ENCODE data around the gene AWAT1.
"Not testable (repeated sequence)": the region's sequence is repeated elsewhere in the genome, so short reads cannot be mapped to it uniquely, and the experiment has no call there.

Gene AWAT1

GRCh38 chrX:70226687-70227086, 7.8 kb upstream of the AWAT1 start:
- DNase-seq (ENCODE audit: low read depth, low spot score), result no peak
- H3K4me3 ChIP-seq, result no peak overlapping the region

GRCh38 chrX:70231666-70232065, 2.8 kb upstream of the AWAT1 start:
- H3K27ac ChIP-seq, result no peak overlapping the region
- no peak for TF ChIP-seq FOXP2 (optimal IDR thresholded peaks at IDR 0.05; ENCODE audit: control extremely low read depth, extremely low read length, insufficient read depth)
- TF ChIP-seq EZH2 (IDR thresholded peaks at IDR 0.05), result no peak
- no peak for TF ChIP-seq POLR2AphosphoS5 (IDR thresholded peaks at IDR 0.05; ENCODE audit: borderline replicate concordance, low read depth, low read length)
- H3K9ac ChIP-seq (ENCODE audit: insufficient read length), result no peak overlapping the region
- no peak overlapping the region for H3K4me3 ChIP-seq
- no peak for DNase-seq (ENCODE audit: low read depth, low spot score)
- no peaks in the 10 kb centered on the region for H3K9me3 ChIP-seq (ENCODE audit: low read depth, low read length)
- H3K36me3 ChIP-seq (ENCODE audit: insufficient read depth, low read length), result no peaks in the 10 kb centered on the region

More at GRCh38 chrX:70226687-70227086, 7.8 kb upstream of the AWAT1 start:
- Histone ChIP-seq H3K36me3 (ENCODE audit: insufficient read depth, low read length) (no peaks in the 10 kb centered on the region), H3K27ac (no peak overlapping the region), H3K9ac (ENCODE audit: insufficient read length) (no peak overlapping the region), H3K9me3 (ENCODE audit: low read depth, low read length) (no peaks in the 10 kb centered on the region)
- TF ChIP-seq FOXP2 (optimal IDR thresholded peaks at IDR 0.05; ENCODE audit: control extremely low read depth, extremely low read length, insufficient read depth), result no peak
- no peak for TF ChIP-seq POLR2AphosphoS5 (IDR thresholded peaks at IDR 0.05; ENCODE audit: borderline replicate concordance, low read depth, low read length)
- no peak for TF ChIP-seq EZH2 (IDR thresholded peaks at IDR 0.05)

GRCh38 chrX:70240751-70241150, 6.3 kb downstream of the AWAT1 start:
- Histone ChIP-seq H3K27ac (no peak overlapping the region), H3K9ac (ENCODE audit: insufficient read length) (no peak overlapping the region), H3K4me3 (no peak overlapping the region), H3K36me3 (ENCODE audit: insufficient read depth, low read length) (no peaks in the 10 kb centered on the region), H3K9me3 (ENCODE audit: low read depth, low read length) (no peaks in the 10 kb centered on the region)
- no peak for TF ChIP-seq EZH2 (IDR thresholded peaks at IDR 0.05)
- TF ChIP-seq POLR2AphosphoS5 (IDR thresholded peaks at IDR 0.05; ENCODE audit: borderline replicate concordance, low read depth, low read length), result no peak
- no peak for TF ChIP-seq FOXP2 (optimal IDR thresholded peaks at IDR 0.05; ENCODE audit: control extremely low read depth, extremely low read length, insufficient read depth)
- no peak for DNase-seq (ENCODE audit: low read depth, low spot score)

GRCh38 chrX:70241501-70241900, 7.0 kb downstream of the AWAT1 start:
- TF ChIP-seq FOXP2 (optimal IDR thresholded peaks at IDR 0.05; ENCODE audit: control extremely low read depth, extremely low read length, insufficient read depth) (no peak), EZH2 (IDR thresholded peaks at IDR 0.05) (no peak), POLR2AphosphoS5 (IDR thresholded peaks at IDR 0.05; ENCODE audit: borderline replicate concordance, low read depth, low read length) (no peak)
- DNase-seq (ENCODE audit: low read depth, low spot score), result no peak
- Histone ChIP-seq H3K36me3 (ENCODE audit: insufficient read depth, low read length) (no peaks in the 10 kb centered on the region), H3K9me3 (ENCODE audit: low read depth, low read length) (no peaks in the 10 kb centered on the region), H3K9ac (ENCODE audit: insufficient read length) (no peak overlapping the region), H3K4me3 (no peak overlapping the region), H3K27ac (no peak overlapping the region)

GRCh38 chrX:70243601-70244000, 9.1 kb downstream of the AWAT1 start:
- not testable (repeated sequence) for DNase-seq (ENCODE audit: low read depth, low spot score); H3K9me3 ChIP-seq (ENCODE audit: low read depth, low read length); H3K36me3 ChIP-seq (ENCODE audit: insufficient read depth, low read length); H3K4me3 ChIP-seq; H3K27ac ChIP-seq; H3K9ac ChIP-seq (ENCODE audit: insufficient read length)

DNA sequence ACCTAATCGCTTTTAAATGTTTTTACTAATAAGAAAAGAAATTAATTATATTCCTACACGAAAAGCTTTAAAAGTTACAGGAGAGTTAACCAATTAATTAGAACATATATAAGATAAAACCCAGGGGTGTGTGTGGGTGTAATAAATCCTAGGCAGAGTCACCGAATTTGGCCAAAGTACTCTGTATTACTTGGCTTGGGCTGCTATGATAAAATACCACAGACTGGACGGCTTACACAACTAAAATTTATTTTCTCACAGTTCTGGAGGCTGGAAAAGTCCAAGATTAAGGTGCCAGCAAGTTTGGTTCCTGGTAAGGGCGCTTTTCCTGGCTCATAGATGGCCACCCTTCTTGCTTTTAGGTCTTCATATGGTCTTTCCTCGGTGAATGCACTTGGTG, 10.4 kb downstream of the AWAT1 start:
- H3K36me3 ChIP-seq (ENCODE audit: insufficient read depth, low read length), result no peaks in the 10 kb centered on the region
- no peak for DNase-seq (ENCODE audit: low read depth, low spot score)
- no peak overlapping the region for H3K4me3 ChIP-seq
- H3K27ac ChIP-seq, result no peak overlapping the region
- H3K9ac ChIP-seq (ENCODE audit: insufficient read length), result no peak overlapping the region
- TF ChIP-seq POLR2AphosphoS5 (IDR thresholded peaks at IDR 0.05; ENCODE audit: borderline replicate concordance, low read depth, low read length) (no peak), FOXP2 (optimal IDR thresholded peaks at IDR 0.05; ENCODE audit: control extremely low read depth, extremely low read length, insufficient read depth) (no peak), EZH2 (IDR thresholded peaks at IDR 0.05) (no peak)
- H3K9me3 ChIP-seq (ENCODE audit: low read depth, low read length), result no peaks in the 10 kb centered on the region

DNA sequence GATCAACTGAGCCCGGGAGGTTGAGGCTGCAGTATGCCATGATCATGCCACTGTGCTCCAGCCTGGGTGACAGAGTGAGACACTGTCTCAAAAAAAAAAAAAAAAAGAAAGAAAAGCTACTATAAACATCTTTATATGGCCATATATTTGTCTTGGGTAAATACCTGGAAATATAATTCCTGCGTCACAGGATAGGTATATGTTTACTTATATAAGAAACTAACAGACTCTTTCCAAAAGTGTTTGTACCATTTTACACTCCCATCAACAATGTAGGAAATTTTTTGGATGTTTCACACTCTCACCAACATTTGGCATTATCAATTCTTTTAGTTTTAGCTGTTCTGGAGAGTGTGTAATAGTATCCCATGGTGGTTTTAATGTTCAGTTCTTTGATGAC, 12.8 kb downstream of the AWAT1 start:
- no peak overlapping the region for H3K9ac ChIP-seq (ENCODE audit: insufficient read length)

DNA sequence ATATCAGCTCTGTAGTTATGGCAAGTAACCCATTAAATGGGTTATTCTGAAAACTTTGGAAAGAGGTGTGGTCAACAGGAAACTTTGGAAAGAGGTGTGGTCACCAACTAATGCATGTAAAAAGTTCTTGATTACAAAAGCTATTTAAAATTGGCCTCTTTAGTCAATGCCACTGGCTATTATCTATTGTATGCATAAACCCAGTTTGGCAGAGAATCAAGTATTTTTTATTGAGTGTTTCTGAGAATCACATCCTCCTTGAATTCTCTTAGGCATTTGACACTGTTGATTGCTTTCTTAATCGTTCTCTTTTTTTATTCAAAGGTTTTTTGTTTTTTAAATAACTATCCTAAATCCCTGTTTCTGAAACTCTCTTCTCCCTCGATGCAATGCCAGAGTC, 18.0 kb downstream of the AWAT1 start:
- TF ChIP-seq FOXP2 (optimal IDR thresholded peaks at IDR 0.05; ENCODE audit: control extremely low read depth, extremely low read length, insufficient read depth) (no peak), POLR2AphosphoS5 (IDR thresholded peaks at IDR 0.05; ENCODE audit: borderline replicate concordance, low read depth, low read length) (no peak), EZH2 (IDR thresholded peaks at IDR 0.05) (no peak)
- H3K36me3 ChIP-seq (ENCODE audit: insufficient read depth, low read length), result no peaks in the 10 kb centered on the region
- H3K9me3 ChIP-seq (ENCODE audit: low read depth, low read length), result no peaks in the 10 kb centered on the region
- H3K9ac ChIP-seq (ENCODE audit: insufficient read length), result no peak overlapping the region
- no peak overlapping the region for H3K4me3 ChIP-seq
- DNase-seq (ENCODE audit: low read depth, low spot score), result no peak
- H3K27ac ChIP-seq, result no peak overlapping the region

More for the DNA sequence above, 12.8 kb downstream of the AWAT1 start:
- no peak overlapping the region for H3K4me3 ChIP-seq
- H3K36me3 ChIP-seq (ENCODE audit: insufficient read depth, low read length), result no peaks in the 10 kb centered on the region
- no peak overlapping the region for H3K27ac ChIP-seq
- TF ChIP-seq POLR2AphosphoS5 (IDR thresholded peaks at IDR 0.05; ENCODE audit: borderline replicate concordance, low read depth, low read length) (no peak), FOXP2 (optimal IDR thresholded peaks at IDR 0.05; ENCODE audit: control extremely low read depth, extremely low read length, insufficient read depth) (no peak), EZH2 (IDR thresholded peaks at IDR 0.05) (no peak)
- no peaks in the 10 kb centered on the region for H3K9me3 ChIP-seq (ENCODE audit: low read depth, low read length)
- no peak for DNase-seq (ENCODE audit: low read depth, low spot score)

GRCh38 chrX:70253377-70254062, 19.1 kb downstream of the AWAT1 start:
- DNase-seq (ENCODE audit: low read depth, low spot score), result no peak

More at GRCh38 chrX:70253377-70254062, 19.1 kb downstream of the AWAT1 start:
- no peaks in the 10 kb centered on the region for H3K36me3 ChIP-seq (ENCODE audit: insufficient read depth, low read length)
- no peak overlapping the region for H3K9ac ChIP-seq (ENCODE audit: insufficient read length)
- no peak overlapping the region for H3K4me3 ChIP-seq
- TF ChIP-seq FOXP2 (optimal IDR thresholded peaks at IDR 0.05; ENCODE audit: control extremely low read depth, extremely low read length, insufficient read depth) (no peak), POLR2AphosphoS5 (IDR thresholded peaks at IDR 0.05; ENCODE audit: borderline replicate concordance, low read depth, low read length) (no peak)
- no peak overlapping the region for H3K27ac ChIP-seq
- H3K9me3 ChIP-seq (ENCODE audit: low read depth, low read length), result no peaks in the 10 kb centered on the region
